Skeletal muscle cell (primary cell): Measurements from ENCODE around the gene DCDC2.
"Not testable (repeated sequence)": the region's sequence is repeated elsewhere in the genome, so short reads cannot be mapped to it uniquely, and the experiment has no call there.

ENCODE experiments used
- DNase-seq: peaks from one replicate; pipeline ENCODE4 v3.0.0-alpha.2; 2010; ENCODE audit warnings: low read depth
- H3K4me3 ChIP-seq: 2 replicates; pipeline ENCODE4 v1.5.1; 2011; ENCODE audit warnings: low read depth, mild to moderate bottlenecking, control low read depth, low read length, moderate library complexity

DCDC2 gene

GRCh38 chr6:24283043-24283985 lies 74.5 kb downstream of the DCDC2 start:
- DNase-seq = peak; percentile 28
- no peak overlapping the region for H3K4me3 ChIP-seq

GRCh38 chr6:24274441-24275083 lies 83.3 kb downstream of the DCDC2 start:
- DNase-seq = no peak
- no peak overlapping the region for H3K4me3 ChIP-seq

GRCh38 chr6:24273096-24273870 lies 84.6 kb downstream of the DCDC2 start:
- DNase-seq = peak; percentile 9
- no peak overlapping the region for H3K4me3 ChIP-seq

DNA sequence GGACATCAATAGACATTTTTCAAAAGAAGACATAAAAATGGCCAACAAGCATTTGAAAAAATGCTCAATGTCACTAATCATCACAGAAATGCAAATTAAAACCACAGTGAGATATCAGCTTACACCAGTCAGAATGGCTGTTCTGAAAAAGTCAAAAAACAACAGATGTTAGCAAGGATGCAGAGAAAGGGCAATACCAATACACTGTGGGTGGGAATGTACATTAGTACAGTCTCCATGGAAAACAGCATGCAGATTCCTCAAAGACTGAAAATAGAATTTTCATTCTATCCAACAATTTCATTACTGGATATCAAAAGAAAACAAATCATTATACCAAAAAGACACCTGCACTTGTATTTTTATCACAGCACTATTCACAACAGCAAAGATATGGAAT lies 85.3 kb downstream of the DCDC2 start:
- no peak overlapping the region for H3K4me3 ChIP-seq
- no peak for DNase-seq

- no peak overlapping the region for H3K4me3 ChIP-seq
- DNase-seq = no peak
Measured at GRCh38 chr6:24272148-24272547, 85.7 kb downstream of the DCDC2 start.

DNA sequence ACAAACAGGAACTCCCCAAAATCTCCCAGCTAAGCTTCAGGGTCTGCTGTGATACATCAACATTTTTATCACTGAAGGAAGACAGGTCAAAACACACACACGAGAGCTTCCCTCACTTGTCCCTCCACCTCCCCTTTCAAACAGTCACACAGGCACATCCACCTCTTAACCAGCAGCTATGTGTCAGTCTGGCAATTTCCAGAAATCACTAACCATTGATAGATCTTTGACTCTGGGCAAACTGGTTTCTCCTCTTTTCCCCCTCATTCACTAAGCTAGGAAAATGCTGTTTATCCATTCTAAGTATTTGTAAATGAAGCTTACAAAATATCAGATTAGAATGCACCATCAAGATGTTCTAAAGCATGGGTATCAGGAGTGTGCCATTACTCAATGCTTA lies 87.8 kb downstream of the DCDC2 start:
- no peak for DNase-seq
- H3K4me3 ChIP-seq = no peak overlapping the region

DNA sequence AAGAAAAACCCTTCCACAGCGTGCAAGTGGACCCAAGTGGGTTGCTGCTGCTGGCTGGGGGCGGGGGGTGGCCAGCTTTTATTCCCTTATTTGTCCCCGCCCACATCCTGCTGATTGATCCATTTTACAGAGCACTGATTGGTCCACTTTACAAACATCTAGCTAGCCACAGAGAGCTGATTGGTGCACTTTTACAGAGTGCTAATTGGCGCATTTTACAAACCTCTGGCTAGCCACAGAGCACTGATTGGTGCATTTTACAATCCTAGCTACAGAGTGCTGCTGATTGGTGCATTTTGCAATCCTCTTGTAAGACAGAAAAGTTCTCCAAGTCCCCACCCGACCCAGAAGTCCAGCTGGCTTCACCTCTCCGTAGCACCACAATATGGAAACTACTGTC lies 99.6 kb downstream of the DCDC2 start:
- DNase-seq = not testable (repeated sequence)

GRCh38 chr6:24257282-24257681 lies 100.6 kb downstream of the DCDC2 start:
- DNase-seq = no peak
- no peak overlapping the region for H3K4me3 ChIP-seq

More for the DNA sequence above, 99.6 kb downstream of the DCDC2 start:
- not testable (repeated sequence) for H3K4me3 ChIP-seq

DNA sequence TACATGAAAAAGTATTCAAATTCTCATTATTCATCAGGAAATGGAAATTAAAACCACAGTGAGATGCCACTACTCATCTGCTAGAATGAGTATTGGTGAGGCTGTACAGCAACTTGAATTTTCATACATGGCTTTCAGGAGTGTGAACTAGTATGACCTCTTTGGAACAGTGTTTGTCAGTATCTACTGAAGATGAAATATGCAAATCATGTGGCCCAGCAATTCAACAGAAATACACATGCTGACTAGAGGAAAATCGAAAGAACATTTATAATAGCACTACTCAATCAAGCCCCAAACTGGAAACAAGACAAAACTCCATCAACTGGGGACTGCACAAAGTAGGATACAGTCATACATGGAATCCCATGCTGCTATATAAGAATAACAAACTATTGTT lies 102.2 kb downstream of the DCDC2 start:
- no peak overlapping the region for H3K4me3 ChIP-seq
- no peak for DNase-seq

DNA sequence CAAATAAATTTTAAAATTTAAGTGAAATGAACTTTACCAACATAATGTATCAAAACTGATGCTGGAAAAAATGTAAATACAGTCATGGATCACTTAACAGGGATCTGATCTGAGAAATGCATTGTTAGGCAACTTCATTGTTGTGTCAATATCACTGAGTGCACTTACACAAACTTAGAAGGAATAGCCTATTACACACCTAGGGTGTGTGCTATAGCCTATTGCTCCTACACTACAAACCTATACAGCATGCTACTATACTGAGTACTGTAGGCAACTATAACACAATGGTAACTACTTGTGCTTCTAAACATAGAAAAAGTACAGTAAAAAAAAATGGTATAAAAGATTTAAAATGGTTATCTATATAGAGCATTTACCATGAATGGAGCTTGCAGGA lies 104.5 kb downstream of the DCDC2 start:
- H3K4me3 ChIP-seq = no peak overlapping the region
- DNase-seq = no peak

DNA sequence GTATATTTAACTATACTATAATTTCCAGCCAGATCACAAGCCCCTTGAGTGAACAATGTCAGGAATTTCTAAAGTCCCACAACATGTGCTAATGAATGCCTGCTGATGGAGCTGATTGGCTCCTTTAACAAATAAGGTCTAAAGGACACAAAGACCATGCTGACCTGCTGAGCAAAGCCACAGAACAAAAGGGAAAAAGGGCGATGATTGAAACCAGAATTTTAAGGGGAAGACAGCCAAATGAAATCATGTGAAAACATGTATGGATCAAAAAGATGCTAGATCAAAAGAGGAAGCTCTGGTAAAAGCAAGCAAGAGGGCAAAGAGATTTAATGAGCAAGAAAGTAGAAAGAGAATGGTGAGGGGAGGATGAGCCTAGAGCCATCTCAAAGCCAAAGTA lies 105.6 kb downstream of the DCDC2 start:
- DNase-seq = no peak
- no peak overlapping the region for H3K4me3 ChIP-seq

- no peak for DNase-seq
- no peak overlapping the region for H3K4me3 ChIP-seq
Measured at GRCh38 chr6:24251339-24251738, 106.5 kb downstream of the DCDC2 start.

DNA sequence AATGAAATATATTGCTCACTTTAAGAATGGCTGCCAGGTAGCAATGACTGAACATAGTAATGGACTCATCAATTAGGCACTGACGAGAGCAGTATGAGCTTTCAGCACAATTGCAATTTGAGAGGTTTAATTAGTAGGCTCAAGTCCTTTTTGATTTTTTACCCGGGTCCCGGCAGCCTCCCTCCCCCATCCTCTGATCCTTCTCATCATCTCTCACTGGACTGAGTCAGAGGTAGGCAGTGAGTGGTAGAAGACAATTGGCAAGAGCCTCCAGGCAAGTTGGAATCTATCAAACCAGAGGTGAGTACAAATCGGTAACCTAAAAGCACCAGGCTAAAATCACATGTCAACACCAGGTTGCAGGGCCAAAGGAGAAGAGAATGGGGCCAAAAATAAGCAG lies 107.9 kb downstream of the DCDC2 start:
- DNase-seq = no peak
- no peak overlapping the region for H3K4me3 ChIP-seq

DNA sequence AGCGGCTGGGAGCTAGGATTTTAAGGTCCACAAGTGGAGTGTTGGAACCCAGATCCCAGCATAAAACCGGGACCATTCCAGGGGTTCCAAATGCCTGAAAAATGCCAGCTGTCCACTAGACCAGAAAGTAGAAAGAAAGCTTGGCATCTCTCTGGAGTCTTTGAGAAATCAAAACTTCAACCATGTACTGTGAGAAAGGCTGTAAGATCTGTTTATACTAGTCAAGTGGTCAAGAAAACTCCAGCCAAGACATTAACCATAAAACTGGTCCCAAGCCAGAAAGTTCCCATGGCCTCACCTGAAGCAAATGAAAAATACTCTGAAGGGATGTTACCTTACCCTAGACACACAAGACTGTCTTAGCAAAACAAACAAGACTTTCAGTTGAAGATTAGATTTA lies 112.6 kb downstream of the DCDC2 start:
- H3K4me3 ChIP-seq = no peak overlapping the region
- no peak for DNase-seq

DNA sequence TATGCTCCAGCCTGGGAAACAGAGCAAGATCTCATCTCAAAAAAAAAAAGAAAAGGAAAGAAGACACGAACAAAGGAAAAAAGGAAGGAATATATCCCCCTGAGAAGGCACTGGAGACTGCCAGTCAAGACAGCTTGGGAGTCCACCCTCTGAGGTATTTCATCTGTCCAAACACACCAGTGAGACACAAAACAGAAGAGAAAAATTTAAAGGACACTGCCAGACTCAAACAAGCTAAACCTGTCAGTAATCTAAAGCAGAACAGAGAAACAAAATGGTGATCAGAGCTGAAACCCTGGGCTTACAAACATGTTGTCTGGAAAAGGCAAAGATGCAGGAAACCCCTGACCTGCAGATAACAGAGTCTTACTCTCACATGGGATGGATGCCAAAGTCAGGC lies 114.9 kb downstream of the DCDC2 start:
- no peak for DNase-seq
- H3K4me3 ChIP-seq = no peak overlapping the region

GRCh38 chr6:24241779-24242178 lies 116.1 kb downstream of the DCDC2 start:
- DNase-seq, H3K4me3 ChIP-seq: not testable (repeated sequence)

DNA sequence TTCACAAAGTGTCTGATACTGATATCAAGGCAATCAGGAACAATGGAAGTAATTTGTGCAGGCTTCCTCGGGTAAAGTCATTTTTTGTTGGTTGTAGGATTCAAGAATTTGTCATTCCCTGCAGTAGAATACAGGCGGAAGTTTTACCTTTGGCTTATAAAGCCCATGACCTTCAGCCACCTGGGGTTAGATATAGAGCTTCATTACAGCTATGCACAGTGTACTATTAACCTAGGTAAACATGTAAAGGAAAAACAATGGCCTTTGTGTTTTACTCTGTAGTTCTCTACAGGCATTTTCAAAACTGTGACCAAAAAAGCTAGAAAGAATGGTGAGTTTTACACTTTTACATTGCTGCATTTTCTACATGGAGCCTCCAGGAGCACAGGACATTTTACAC lies 116.9 kb downstream of the DCDC2 start:
- no peak overlapping the region for H3K4me3 ChIP-seq
- DNase-seq = no peak

DNA sequence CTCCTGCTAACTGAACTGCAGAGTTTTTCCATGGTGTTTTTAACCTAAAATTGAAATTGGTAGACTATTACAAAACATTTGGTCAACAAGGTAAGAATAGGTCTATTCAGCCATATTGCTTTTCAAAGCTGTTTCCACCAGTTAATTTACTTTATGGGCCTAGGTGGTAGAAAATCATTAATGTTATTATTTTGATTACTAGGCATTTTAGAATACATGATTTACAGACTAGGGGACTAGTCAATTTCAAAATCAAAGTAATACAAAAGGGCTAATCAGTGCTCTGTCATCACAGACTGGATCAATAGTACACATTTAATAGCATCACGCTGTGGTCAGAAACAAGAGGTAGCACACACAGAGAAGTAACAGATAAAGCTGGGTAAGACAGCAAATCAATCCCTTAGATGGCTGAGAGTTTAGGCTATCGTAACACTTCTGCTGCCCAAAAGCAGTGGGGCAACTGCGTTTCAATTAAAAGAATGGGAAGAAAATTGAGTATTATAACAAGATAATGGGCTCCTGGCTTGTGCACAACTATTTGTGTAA lies 117.4 kb downstream of the DCDC2 start:
- DNase-seq = no peak

DNA sequence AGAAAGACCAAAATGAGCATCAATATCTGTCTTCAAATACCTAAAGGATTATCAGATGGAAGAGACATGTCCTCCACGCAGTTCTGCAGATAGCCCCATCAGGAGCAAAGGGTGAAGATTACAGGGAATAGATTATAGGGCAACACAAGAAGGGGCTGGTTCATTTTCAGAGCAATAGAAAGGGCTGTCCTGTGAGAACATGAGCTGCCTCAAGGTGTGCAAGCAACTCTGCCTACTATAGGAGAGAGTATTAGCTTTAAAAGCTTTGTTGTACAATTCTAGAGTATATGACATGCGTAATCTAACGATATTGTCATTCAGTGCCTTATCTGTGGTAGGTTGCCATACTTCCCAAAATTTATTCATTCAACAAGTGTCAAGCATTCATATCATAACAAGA lies 119.2 kb downstream of the DCDC2 start:
- H3K4me3 ChIP-seq = no peak overlapping the region
- DNase-seq = no peak

More for the DNA sequence above, 117.4 kb downstream of the DCDC2 start:
- H3K4me3 ChIP-seq = no peak overlapping the region

- not testable (repeated sequence) for H3K4me3 ChIP-seq, DNase-seq
Measured at GRCh38 chr6:24236779-24237178, 121.1 kb downstream of the DCDC2 start.
